MV-4-11 (cell line): Measurements from ENCODE around the gene FBXO33.

ENCODE experiments used
- DNase-seq: peaks from one replicate; lab custom pipeline; 2025; lab: John Stamatoyannopoulos, UW

FBXO33 gene

GRCh38 chr14:39432179-39432618 is at the start of gene FBXO33:
Gene FBXO33 (minus strand): TSS chr14:39432433. CDS start chr14:39432162, 271 bp downstream.
- DNase-seq, result peak; percentile 92

- peak; percentile 2 for DNase-seq
Measured at GRCh38 chr14:39474416-39474911, 42.2 kb upstream of the FBXO33 start.

DNA sequence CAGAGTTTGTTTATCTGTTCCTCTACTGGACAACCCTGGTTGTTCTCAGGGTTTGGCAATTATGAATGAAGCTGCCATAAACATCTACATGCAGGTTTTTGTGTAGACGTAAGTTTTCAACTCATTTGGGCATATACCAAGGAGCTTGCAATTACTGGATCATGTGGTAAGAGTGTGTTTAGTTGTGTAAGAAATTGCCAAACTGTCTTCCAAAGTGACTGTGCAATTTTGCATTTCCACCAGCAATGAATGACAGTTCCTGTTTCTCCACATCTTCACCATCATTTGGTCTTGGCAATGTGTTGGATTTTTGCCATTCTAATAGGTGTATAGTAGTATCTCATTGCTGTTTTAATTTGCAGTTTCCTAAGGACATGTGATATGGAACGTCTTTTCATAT is 39.8 kb upstream of the FBXO33 start:
- DNase-seq, result peak; percentile 52

DNA sequence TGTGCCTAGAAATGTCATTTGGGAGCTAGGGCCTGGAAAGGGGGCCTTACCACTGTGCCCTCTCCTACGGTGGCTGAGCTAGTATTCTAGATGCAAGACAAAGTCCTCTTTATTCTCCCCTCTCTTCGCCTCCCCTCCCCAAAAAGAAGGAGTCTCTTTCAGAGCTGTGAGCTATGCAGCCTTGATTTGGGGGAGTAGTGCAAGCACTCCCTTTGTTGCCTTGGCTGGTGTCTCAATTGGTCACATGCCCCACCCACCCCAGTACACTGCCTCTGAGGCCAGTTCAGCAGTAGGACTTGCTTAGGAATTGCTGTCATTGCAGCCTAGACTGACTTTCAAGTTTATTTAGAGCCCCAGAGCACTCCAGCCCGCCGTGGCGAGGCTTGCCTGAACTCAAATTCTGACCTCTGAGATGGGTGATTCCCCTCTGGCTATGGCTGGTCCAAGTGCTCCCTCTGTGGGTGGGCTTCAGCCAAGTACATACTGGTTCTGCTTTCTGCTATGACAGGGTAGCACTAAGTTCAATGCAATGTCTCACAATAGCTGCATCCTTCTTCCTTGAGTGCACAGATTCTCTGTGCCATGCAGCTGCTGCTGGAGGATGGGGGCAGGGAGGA is 37.0 kb upstream of the FBXO33 start:
- peak; percentile 28 for DNase-seq

DNA sequence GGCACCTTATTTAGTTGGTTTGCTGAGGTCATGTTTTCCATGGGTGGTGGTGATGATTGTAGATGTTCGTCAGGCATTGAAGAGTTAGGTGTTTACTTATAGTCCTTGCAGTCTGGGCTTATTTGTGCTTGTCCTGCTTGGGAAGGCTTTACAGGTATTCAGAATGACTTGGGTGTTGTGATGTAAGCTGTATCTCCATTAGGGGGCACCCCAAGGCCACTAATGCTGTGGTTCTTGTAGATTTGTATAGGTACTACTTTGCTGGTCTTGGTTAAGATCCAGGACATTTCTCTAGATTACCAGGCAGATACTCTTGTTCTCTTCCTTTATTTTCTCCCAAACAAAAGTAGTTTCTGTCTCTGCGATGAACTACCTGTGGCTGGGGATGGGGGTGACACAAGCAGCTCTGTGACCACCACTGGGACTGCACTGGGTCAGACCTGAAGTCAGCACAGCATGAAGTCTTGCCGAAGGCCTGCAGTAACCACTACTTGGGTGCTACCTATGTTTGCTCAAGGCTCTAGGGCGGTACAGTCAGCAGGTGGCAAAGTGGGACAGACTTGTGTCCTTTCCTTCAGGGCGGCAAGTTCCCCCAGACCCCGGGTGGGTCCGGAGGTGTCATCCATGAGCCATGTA is 35.8 kb upstream of the FBXO33 start:
- DNase-seq, result peak; percentile 37

GRCh38 chr14:39459795-39460478 is 27.7 kb upstream of the FBXO33 start:
- DNase-seq, result no peak

- DNase-seq, result no peak
Measured at GRCh38 chr14:39456702-39457250, 24.5 kb upstream of the FBXO33 start.

- no peak for DNase-seq
Measured at GRCh38 chr14:39454906-39455539, 22.8 kb upstream of the FBXO33 start.

DNA sequence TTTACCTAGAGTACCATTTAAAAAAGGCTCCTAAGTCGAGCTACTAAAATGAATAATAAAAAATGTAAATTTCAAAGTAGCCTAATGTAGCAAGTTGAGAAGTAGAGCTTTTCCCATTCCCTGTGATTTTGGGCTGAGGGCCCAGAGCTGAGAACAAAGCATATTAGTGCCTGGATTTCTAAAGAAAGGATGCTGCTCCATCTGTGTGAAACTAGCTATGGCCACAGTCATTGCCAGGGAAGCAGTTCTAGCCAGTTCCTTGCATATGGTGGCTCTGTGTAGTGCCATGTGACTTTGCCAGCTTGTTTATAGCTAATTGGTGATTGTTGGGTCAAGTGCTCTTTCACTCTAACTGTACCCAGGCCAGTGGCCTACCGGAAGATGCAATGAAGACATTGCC is 20.4 kb upstream of the FBXO33 start:
- DNase-seq, result no peak

- DNase-seq, result no peak
Measured at GRCh38 chr14:39451811-39452210, 19.6 kb upstream of the FBXO33 start.

DNA sequence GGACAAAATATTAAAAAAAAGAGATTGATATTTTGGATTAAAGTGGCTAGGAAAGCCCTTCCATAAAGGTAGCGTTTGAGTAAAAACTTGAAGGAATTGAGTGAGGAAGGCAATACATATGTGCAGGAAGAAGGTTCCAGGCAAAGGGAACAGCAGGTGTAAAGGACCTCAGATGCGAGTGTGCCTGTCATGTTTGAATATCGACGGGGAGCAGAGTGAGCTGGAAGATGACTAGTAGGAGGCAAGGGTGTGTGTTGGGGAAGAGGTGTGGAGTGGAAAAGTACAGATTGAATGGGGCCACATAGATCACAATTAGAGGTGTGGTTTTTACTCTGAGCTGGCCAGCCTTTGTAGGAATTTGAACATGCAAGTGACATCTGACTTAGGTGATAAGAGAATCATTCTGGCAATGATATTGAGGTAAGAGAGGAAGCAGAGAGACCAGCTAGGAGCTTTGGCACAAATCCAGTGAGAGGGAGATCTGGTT is 15.0 kb upstream of the FBXO33 start:
- DNase-seq, result no peak

GRCh38 chr14:39446131-39446744 is 14.0 kb upstream of the FBXO33 start:
- DNase-seq, result no peak

- no peak for DNase-seq
Measured at GRCh38 chr14:39442293-39442692, 10.1 kb upstream of the FBXO33 start.

DNA sequence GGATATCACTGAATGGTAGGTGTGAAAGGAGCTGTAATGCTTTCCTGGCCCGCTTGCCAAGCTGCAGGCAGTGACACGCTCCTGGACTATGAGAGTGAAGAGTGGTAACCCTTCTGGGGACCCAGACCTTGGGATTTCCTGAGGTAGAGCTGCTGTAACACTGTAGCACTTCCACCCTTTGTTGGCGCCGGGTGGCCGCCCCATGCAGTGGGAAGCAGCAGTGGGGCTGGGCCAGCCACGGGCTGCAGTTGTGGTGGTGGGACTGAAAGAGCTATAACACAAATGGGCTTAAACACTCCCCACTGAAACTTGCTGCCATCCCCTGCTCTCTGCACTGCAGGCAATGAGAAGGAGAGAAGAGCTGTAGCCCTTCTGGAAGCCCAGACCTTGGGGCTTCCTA is 9.6 kb upstream of the FBXO33 start:
- DNase-seq, result no peak

DNA sequence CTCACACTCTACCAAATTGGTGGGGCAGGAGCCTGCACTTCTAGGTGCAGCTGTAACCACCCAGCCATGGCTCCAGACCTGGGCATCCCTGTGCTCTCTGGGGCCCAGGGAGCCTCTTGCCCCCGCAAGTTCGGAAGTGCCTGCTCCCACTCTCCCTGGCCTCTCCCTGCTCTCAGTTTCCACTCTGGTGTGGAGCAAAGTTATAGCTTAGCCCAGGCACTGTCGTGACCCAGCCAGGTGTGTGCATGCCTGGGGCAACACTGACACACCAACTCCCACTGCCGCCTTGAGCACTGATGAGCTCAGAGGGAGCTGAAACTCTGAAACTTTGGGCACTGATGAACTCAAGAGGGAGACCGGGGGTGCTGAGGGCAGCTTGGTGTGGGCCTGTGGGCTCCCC is 8.7 kb upstream of the FBXO33 start:
- no peak for DNase-seq

GRCh38 chr14:39435241-39435640 is 3.0 kb upstream of the FBXO33 start:
- DNase-seq, result no peak

DNA sequence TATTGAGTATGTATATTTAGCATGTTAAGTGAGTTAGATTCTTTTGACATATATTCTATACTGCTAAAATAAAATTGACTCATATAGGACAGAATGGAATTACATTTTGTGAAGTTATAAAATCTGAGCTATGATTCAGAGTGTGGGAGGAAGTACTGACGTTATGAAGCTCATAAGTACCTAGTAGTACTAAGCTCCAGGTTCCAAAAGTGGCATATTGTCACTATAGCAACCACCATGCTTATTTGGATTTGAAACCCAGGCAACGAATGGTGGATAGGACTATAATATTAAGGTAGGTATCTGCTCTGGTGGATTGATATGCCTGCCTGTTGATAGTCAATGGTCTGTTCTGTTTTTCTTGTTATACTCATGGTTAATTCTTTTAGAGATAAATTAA is 2.2 kb upstream of the FBXO33 start:
- DNase-seq, result no peak

- no peak for DNase-seq
Measured at GRCh38 chr14:39433452-39433813, 1.2 kb upstream of the FBXO33 start.

GRCh38 chr14:39432619-39433451 is 602 bp upstream of the FBXO33 start:
- DNase-seq, result peak; percentile 68

GRCh38 chr14:39431416-39432178 is 636 bp downstream of the FBXO33 start:
- DNase-seq, result peak; percentile 12
